Hair follicle dermal papilla cell (primary cell): ENCODE results near the gene ZNF500. TPM values are rescaled to one million over a fixed set of nuclear protein-coding genes. Genes with fewer than 3 reads are reported as not detected.

ENCODE experiments used
- small RNA-seq: library from RNA; depleted of rRNA; stranded (forward); fragments of <200 nt; gene quantifications from one replicate; pipeline ENCODE3, GENCODE V24; 2012
- total RNA-seq: library from RNA; depleted of rRNA; stranded (reverse); fragments of >200 nt; gene quantifications from 2 replicates; pipeline ENCODE4 v1.2.3, GENCODE V29; 2012

Gene ZNF500
- 16.4 and 16.8 TPM in 2 replicates for total RNA-seq

DNA sequence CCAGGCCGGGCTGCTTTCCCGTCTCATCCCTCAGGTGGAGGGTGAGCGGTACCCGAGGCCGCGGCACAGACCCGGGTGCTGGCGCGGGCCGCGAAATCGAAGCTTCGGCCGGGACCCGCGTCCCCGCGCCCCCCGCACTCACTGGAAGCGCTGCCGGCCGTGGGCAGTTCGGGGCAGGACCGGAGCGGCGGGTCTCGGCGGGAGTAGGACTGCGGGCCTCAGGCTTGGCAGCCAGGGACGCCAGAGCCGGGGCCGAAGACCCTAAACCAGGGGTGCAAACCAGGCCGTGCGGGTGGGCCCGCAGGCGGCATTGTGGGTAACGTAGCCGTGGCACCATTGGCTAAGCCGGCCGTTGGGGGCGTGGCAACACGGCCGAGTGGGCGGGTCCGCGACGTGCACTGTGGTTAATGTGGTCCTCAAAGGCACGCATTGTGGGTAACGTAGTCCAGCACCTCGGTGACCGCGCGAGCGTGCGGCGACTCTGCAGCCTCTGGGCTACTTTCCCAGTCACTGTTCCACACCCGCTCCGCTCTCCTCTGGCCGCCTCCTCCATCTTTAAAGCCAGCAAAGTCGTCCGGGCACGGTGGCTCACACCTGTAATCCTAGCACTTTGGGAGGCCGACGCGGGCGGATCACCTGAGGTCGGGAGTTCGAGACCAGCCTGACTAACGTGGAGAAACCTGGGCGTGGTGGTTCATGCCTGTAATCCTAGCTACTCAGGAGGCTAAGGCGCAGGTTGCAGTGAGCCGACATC, at the start of gene ZNF500:
ZNF500 (minus strand) TSS at position 288 of the 754 bp plus-strand sequence. CDS start 1,184 bp downstream, outside the sequence.

DNA sequence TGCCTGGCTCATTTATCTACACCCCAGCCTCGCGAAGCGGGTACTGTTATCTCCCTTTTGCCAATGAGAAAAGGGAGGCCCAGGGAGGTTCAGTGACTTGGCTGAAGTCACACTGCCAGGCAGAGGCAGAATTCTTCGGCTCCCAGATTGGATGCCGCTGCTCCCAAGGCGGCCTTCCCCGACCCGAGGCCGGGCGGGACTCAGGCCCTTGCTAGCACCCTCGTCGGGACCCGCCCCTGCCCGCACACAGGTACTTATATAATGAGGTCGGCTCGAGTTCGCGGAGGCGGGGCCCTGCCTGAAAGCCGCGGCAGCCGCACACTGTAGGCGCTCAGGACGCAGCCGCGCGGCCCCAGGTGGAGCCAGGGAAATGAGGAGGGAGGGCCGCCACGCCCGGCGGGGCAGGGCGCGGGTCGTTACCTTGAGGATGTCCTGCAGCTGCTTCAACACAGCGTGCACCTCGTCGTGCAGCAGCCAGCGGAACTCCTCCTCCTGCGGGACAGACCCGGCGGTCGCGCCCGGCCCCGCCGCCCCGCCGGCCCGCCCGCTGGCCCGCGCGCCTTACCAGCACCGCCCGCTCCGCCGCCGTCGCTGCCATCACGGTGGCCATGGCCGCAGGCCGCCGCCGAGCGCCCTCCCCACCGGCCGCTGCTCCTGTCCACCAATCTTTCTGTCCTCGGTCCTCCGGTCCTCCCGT, 35.1 kb upstream of the ZNF500 start, which contains the start of gene ROGDI:
ROGDI (minus strand) TSS at position 672 of the 697 bp plus-strand sequence; CDS start at position 610, 62 bp downstream.

DNA sequence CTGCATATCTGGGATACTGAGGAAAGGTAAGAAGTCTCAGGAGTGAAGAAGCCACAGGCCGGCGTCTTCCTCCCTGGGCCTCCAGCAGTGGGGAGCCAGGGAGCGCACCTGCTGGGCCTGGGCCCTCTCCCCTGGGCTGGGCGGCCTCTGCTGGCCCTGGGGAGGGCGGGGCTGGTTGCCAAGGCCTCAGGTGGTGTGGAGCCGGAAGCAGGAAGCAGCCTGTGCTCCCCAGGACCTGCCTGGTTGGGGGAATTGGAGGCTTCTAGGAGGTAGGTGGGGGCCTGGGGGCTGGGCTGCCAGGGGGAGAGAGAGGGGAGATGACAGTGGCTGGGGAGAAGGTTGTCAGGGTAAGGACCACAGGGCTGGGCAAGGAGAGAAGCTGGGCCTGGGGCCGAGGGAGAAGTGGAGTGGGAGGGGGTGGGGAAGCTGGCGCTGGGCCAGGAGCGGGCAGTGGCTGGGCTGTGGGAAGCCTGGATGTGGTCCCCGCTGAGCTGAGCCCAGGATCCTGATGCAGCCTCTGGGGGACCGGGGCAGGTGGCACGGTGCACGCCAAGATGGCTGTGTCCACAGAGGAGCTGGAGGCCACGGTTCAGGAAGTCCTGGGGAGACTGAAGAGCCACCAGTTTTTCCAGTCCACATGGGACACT, 28.3 kb upstream of the ZNF500 start, which contains the start of gene SMIM22:
SMIM22 (plus strand) TSS at position 189 of the 647 bp plus-strand sequence; CDS start at position 555, 366 bp downstream.

DNA sequence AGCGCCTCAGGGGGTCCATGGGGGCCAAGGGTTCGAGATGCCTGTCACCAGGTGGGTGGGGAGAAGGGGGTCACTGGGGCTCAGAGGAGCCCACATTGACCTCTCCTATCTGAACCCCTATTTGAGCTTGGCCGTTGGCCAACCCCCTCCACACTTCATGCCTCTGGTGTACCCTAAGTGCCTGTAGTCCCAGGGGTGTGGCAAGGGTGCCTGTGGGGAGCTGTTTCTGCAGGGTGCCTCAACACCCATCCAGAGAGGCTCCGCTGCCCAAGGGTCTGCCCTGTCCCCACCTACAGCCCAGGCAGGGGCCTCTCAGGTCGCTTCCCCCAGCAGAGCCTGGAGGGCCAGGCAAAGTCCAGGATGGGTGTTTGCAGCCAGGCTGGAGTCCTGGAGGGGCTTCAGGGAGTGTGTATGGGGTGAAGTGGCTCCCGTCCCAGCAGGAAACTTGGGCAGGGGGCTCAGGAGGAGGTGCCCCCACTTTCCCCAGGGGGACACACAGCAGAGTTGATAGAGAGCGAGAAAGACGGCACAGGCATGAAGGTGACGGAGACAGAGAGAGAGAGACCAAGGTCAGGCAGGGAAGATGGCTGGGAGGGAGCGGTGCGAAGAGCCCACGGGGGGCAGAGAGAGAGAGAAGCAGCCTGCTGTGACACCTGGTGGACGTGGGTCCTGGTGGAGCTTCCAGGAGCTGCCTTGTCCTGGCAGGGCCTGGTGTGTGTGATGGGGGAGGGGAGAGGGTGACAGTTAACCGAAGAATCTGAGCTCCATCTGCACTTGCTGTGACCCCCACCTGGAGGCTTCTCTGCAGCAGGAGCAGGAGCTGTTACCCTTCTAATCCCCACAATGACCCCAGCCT, 20.9 kb upstream of the ZNF500 start, which contains the start of gene SEPTIN12:
SEPTIN12 (minus strand) TSS at position 719 of the 856 bp plus-strand sequence; CDS start at position 19, 700 bp downstream.

DNA sequence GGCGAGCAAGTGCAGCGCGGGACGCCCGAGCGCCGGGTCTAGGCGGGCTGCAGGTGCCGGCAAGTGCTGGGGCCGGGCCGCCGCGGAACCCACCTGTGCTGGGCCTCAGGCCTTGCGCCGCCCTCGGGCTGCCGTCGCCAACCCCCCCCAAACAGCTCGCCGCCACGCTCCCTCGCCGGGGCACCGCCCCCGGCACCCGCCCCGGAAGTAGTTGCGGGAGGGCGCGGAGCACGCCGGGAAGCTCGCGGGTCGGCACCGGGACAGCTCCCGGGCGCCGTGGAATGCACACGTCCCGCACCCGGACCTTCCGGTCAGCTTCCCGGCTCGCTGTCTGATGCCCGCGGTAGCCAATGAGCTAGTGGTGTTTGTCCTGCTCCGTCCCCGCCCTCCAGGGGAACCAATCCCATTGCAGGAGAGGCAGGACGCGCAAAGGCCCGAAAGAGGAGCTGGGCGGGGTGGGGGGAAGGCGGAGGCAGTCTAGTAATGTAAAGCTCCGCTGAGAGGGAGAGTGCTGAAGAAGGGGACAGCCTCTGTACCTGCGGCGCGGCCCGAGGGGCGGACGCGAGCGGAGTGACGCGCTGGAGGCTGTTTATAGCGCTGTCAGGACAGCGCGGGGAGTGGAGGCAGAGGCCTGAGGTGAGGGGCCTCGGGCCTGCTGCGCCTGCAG, 32.8 kb downstream of the ZNF500 start, which contains the start of the genes ANKS3 and DNAAF8:
ANKS3 (minus strand) TSS at position 209 of the 667 bp plus-strand sequence. CDS start 4,122 bp downstream, outside the sequence.
DNAAF8 (plus strand) TSS at position 475 of the 667 bp plus-strand sequence. CDS start 1,978 bp downstream, outside the sequence.

Small RNAs within 50 kb of the gene (small RNA-seq; reads per million reads assigned to genes)
- not detected for gene RF00017

Other genes with a start within 250 kb of the ZNF500 start
- 17.8 and 18.5 TPM in 2 replicates for gene CDIP1, start 228.4 kb downstream of the ZNF500 start, total RNA-seq
- under 0.01 and 0.12 TPM in 2 replicates for gene C16orf96, start 210.8 kb downstream of the ZNF500 start, total RNA-seq
- 8.5 and 13.6 TPM in 2 replicates for gene UBALD1, start 152.3 kb downstream of the ZNF500 start, total RNA-seq
- 47.6 and 50.8 TPM in 2 replicates for gene MGRN1, start 142.3 kb downstream of the ZNF500 start, total RNA-seq
- gene NUDT16L1, start 73.6 kb downstream of the ZNF500 start, total RNA-seq, result 13.8 and 15.6 TPM in 2 replicates
- 32.5 and 36.5 TPM in 2 replicates for gene ANKS3, start 32.9 kb downstream of the ZNF500 start, total RNA-seq
- 1.6 and 3.3 TPM in 2 replicates for gene DNAAF8, start 32.6 kb downstream of the ZNF500 start, total RNA-seq
- gene SEPTIN12, start 21.2 kb upstream of the ZNF500 start, total RNA-seq, result not detected in 2 replicates
- gene SMIM22, start 28.2 kb upstream of the ZNF500 start, total RNA-seq, result not detected in 2 replicates
- gene ROGDI, start 35.5 kb upstream of the ZNF500 start, total RNA-seq, result 14.8 and 16.0 TPM in 2 replicates
- gene GLYR1, start 80.1 kb upstream of the ZNF500 start, total RNA-seq, result 43.4 and 55.3 TPM in 2 replicates
- gene UBN1, start 80.3 kb upstream of the ZNF500 start, total RNA-seq, result 29.0 and 34.4 TPM in 2 replicates
- gene PPL, start 170.0 kb upstream of the ZNF500 start, total RNA-seq, result 40.3 and 41.9 TPM in 2 replicates
- 0.12 and 0.32 TPM in 2 replicates for gene SEC14L5, start 191.2 kb upstream of the ZNF500 start, total RNA-seq